ENCODE results near the gene PACS1.

Gene PACS1

DNA sequence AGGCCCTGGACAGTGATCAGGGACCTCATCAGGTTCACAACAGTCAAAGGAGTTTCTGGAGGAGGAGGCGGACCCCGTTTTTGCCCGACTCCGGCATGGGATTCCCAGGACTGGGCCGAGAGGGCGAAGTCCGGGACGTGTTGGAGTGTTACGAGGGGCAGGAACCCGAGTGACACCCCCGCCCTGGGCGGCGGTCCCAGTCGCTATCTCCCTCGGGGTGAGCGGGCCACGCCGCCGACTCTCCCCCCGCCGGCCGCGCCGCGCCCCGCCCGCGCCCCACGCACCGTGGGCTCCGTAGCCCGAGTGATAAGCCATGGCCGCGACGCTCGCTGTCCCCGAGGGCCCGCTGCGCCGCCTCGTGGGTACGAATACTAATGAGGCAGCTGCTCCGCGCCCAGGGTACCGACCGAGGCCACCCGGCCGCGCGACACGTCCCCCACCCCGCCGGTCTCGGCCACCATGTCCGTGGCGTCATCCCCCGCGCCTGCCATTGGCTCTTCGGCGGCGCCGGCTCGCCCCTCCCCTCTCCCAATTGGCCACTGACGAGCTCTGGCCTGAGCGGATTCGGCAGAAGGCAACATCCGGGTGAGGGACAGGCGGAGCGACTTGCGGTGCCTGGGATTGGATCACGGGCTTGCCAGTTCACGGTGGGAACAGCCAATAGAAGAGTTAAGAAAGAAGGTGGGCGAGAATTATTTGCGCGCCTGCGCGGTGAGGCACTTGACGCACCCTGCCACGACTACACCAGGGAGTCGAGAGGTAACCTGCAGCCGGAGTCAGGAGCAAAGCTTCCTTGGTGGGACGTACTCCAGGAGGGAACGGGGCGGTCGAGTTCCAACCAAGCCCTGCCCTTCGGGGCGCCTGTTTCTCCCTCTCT lies 218.8 kb downstream of the PACS1 start, which contains the start of gene YIF1A:
Gene YIF1A (minus strand): TSS at position 473 of the 877 bp plus-strand sequence. CDS start 158 bp downstream, at position 315.
- DNase-seq (ENCODE audit: low read depth), result peak; percentile 99

DNA sequence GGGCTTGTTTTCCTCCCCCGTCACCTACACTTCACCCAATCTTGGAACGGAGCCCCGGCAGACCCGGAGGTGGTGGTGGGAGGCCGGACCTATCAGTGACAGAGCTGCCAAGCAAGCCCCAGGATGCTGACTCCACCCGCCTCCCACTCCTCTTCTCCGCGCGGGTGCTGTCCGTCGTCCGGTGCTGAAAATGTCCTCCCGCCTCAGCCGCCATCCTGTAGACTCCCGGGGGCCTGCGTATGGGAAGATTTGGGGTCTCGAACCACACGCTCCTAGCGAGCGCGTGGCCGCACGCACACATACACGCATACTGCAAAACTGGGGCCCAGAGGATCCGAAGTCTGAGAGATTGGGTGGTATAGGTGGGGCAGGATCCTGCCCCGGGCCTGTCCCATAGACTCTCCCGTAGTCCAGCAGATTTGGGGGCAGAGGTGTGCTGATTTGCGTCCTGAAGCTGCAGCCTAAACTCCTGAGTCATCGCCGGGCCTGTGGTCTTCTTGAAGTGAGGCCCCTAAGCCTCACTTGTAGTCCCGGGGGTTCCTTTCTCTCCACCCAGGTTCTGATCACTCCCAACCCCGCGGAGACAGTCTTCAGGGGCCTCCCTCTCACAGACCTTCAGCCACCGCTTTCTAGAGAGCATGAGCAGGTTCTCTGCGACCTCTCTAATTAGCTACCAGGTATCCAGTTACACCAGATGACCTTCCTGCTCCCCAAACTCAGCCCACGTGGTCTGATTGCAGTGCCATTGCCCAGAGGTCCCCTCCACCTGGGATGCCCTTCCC lies 219.7 kb downstream of the PACS1 start:
- DNase-seq (ENCODE audit: low read depth), result no peak

DNA sequence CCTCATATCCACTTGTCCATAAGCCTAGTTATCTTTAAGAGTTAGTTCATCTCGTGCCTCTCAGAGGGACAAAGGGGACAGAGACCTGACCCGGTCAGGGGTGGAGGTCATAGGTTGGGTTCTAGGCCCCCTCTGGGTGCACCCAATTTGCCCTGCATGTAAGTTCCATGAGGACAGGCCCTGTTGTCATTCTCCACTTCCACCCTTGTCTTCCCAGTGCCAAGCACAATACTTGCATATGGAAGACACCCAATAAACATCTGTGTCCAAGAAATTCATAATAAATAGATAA lies 220.2 kb downstream of the PACS1 start:
- no peak for DNase-seq (ENCODE audit: low read depth)

DNA sequence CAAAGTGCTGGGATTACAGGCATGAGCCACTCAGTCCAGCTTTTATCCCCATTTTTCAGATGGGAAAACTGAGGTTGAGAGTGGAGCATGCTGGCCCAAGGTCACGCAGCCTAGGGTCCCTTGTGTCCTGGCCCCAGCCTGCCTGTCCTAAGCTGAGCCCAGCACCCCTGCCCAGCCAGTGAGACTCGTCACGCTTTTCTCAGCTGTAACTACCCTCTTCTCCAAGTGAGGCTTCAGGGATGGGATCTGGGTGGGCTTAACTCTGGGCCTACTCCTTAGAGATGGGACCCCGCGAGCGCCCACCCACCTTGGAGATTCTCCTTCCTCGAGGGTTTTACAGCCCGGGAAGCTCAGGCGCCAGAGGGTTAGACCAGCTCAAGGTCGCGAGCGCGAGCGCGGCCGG lies 221.2 kb downstream of the PACS1 start:
- DNase-seq (ENCODE audit: low read depth), result no peak

DNA sequence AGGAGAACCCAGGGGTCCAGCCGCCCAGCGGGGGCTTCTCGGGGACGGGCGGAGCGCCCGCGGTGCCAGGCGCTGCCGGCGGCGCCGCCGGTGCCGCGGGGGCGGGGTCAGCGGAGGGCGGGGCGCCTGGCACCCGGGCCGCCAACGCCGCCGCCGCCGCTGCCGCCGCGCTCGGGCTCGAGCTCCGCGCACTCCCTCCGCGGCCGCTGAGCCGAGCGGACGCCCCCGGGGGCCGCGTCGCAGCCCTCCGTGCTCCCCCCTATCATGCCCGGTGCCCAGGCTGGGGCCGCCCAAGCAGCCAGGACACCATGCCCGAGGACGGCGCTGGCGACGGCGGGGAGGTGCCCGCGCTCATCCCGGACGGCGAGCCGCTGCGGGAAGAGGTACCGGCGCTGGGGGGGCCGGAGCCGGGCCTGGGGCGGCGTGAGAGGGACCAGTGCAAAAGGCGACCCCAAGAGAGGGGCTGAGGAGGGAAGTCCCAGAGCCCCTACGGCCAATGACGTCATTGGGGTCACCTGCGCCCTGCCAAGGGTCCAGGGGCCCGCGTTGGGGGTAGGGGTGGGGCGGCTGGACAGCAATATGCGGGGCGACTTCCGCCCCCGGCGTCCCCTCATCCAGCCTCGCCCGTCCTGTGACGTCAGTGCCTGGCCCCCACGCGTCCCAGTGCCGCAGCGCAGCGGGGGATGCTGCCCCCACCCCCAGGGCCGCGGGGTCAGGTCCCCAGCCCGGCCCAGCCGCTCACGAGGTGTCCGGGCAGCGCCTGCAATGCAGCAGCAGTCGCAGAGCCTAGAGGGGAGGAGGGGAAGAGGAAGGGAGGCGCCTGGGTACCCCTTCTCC lies 221.9 kb downstream of the PACS1 start, which contains the start of gene TMEM151A:
Gene TMEM151A (plus strand): TSS at position 189 of the 837 bp plus-strand sequence. CDS start 120 bp downstream, at position 309.
- DNase-seq (ENCODE audit: low read depth), result no peak

DNA sequence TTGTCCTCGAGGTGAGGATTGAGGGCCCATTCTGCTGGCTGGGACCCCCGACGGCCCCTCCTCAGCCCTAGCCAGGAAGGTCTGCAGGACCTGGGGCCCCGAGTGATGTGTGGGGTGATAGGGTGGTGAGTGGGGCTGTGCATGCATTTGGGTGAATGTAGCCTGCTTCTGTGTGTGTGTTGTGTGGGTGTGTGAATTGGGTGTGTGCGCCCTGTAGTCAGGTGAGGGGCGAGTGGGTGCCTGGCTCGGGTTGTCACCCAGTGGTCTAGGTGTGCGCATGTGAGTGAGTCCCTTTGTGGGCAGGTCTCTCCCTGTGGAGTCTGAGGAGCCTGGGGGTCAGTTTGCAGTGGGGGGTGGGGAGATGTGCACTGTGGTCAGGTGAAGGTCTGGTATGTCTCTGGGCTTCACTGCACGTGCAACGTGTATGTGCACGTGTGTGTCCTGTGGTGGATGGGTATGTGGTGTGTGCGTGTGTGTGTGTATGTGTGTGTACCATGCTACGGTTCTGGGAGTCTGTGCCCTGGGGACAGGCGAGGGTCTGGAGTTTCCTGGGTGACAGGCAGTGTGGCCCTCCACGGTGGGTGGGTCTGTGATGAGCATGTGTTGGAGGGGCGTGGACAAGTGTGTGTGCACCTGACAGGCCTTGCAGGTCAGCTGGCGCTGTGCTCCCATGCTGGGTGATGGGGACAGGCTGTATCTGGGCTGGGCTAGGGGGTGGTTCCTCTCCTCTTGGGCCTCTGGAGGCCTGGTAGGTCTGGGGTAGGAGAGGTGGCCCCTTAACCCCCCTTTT lies 222.7 kb downstream of the PACS1 start:
- no peak for DNase-seq (ENCODE audit: low read depth)

DNA sequence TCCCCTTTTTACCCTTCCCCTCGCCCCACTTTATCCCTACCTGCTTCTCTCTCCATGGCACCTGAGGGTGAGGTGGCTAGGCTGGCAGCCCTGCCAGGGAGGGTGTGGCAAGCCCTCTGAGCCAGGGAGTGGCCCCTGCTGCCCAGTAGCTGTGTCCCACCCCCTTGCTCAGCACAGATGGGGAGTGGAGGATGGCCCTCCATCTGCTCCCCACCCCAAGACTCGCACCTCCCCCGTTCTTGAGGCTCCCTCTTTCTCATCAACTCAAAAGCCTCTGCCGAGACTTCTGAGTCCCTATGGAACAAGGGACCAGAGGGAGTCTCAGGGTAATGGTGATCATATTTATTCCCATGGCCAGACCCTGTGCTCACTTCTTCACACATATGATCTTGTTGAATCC lies 223.3 kb downstream of the PACS1 start:
- DNase-seq (ENCODE audit: low read depth), result no peak

DNA sequence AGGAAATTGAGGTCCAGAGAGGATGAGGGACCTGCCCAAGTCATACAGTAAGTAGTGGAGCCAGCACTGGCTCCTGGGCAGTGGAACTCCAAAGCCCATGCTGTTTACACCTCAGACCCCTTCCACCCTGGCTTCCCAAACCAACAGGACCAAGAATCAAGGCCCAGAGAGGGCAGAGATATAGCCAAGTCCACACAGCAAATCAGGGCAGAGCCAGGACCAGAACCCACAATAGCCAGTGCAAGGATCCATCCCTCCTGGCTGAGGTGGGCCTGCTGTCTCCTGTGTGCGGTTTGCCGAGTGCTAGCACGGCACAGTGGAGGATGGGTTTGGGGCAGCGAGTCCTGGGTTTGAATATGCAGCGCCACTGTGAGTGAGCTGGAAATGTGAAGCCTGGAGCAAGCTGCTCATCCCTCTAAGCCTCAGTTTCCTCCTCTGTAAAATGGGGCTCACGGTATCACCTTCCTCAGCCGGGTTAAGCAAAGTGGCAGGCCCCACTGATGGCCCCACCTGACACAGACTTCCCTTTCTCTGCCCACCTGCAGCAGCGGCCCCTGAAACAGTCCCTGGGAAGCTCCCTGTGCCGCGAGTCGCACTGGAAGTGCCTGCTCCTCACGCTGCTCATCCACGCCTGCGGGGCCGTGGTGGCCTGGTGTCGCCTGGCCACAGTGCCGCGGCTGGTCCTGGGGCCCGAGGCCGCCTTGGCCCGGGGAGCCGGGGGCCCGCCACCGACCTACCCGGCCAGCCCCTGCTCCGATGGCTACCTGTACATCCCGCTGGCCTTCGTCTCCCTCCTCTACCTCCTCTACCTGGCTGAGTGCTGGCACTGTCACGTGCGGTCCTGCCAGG lies 223.9 kb downstream of the PACS1 start:
- no peak for DNase-seq (ENCODE audit: low read depth)
